ENCODE data around the gene RABAC1. TPM values are rescaled to one million over a fixed set of nuclear protein-coding genes. Genes with fewer than 3 reads are reported as not detected.
A peak's percentile ranks its signal among the peaks of the same experiment; 100 is the strongest.
"Not testable (repeated sequence)": the region's sequence is repeated elsewhere in the genome, so short reads cannot be mapped to it uniquely, and the experiment has no call there.

RABAC1 gene
- total RNA-seq, 1 experiment from 2014 or later = 66.3 TPM

GRCh38 chr19:41993612-41994483, 34.7 kb upstream of the RABAC1 start, which contains the start of gene ATP1A3:
TSS of gene ATP1A3 (minus strand) at chr19:41994230. CDS start at chr19:41994076, 154 bp downstream.
- peaks cover 7% of the 10 kb centered on the region; the same call in 1 of the 2 replicates for H3K27me3 ChIP-seq (ENCODE audit: insufficient read depth, low read length)
- H4K20me1 ChIP-seq (ENCODE audit: insufficient read depth) = no peaks in the 10 kb centered on the region
- TF ChIP-seq CTCF (IDR thresholded peaks at IDR 0.05 in 2 of 3, conservative IDR thresholded peaks at IDR 0.05 in 1 of 3; ENCODE audit: borderline replicate concordance in 1 of 3, insufficient read depth in 1 of 3, low read depth in 2 of 3, low read length in 2 of 3) (no peak), ZFX (IDR thresholded peaks at IDR 0.05) (no peak; the same call in 1 of the 2 replicates), POLR2AphosphoS5 (IDR thresholded peaks at IDR 0.05; ENCODE audit: low read depth, low read length) (peak; percentile 68), EZH2 (IDR thresholded peaks at IDR 0.05) (no peak), SP1 (IDR thresholded peaks at IDR 0.05; ENCODE audit: low read depth) (peak; percentile 46; the same call in 1 of the 2 replicates), REST (IDR thresholded peaks at IDR 0.05; ENCODE audit: low read depth) (no peak), FOSL1 (IDR thresholded peaks at IDR 0.05; ENCODE audit: low read depth) (no peak), EGR1 (IDR thresholded peaks at IDR 0.05; ENCODE audit: low read depth) (peak; percentile 78; the same call in 1 of the 2 replicates), SRF (IDR thresholded peaks at IDR 0.05; ENCODE audit: low read depth) (no peak)
- TF ChIP-seq, protein P1, sequence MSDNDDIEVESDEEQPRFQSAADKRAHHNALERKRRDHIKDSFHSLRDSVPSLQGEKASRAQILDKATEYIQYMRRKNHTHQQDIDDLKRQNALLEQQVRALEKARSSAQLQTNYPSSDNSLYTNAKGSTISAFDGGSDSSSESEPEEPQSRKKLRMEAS (IDR thresholded peaks at IDR 0.05) = no peak
- no peaks in the 10 kb centered on the region for H3K79me2 ChIP-seq (ENCODE audit: insufficient read depth, low read length)
- H2AFZ ChIP-seq (ENCODE audit: low read depth, low read length, poor library complexity, severe bottlenecking) = peak within 1 kb of the TSS; percentile 54
- peak; percentile 31 for DNase-seq (ENCODE audit: low read depth, low spot score)
- peak; percentile 87 for ATAC-seq
- H3K27ac ChIP-seq (ENCODE audit: low read depth, low read length) = peak within 1 kb of the TSS; percentile 35; the same call in 1 of the 2 replicates
- peak within 1 kb of the TSS; percentile 73 for H3K9ac ChIP-seq (ENCODE audit: low read length)
- intact Hi-C loops (cut with micrococcal nuclease) = loop anchor here (10.0 kb wide), 1 partner anchor 101 kb away; no protein-coding TSS in a partner anchor
- H3K9me3 ChIP-seq (ENCODE audit: control insufficient read depth in 1 of 2, insufficient read depth in 1 of 2, low read depth in 1 of 2, low read length in 2 of 2) = no peaks in the 10 kb centered on the region
- H3K4me1 ChIP-seq (ENCODE audit: control insufficient read depth in 1 of 2, insufficient read depth in 2 of 2, low read length in 2 of 2) = peaks cover 4 to 21% of the 10 kb centered on the region in 2 experiments; a peak in 3 of 4 replicates
- H3K4me3 ChIP-seq (replicated peaks in 1 of 2; ENCODE audit: low read depth in 1 of 2, low read length in 2 of 2) = peak within 1 kb of the TSS; percentile 66 to 76
- H3K9me2 ChIP-seq (ENCODE audit: insufficient read depth) = no peaks in the 10 kb centered on the region
- RAD21 ChIA-PET (ENCODE audit: low non-redundant PET in 1 of 2, low total read pairs in 2 of 2, uncharacterized antibody in 2 of 2, unreplicated experiment in 2 of 2) = no interaction called here
- BruUV-seq (replicated peaks) = no TSS peak
- CTCF ChIA-PET = interaction anchor here (1.9 kb wide), 1 partner anchor 34 kb away, joined by 5 read pairs; no protein-coding TSS in a partner anchor
- no peaks in the 10 kb centered on the region for H3K36me3 ChIP-seq (ENCODE audit: control insufficient read depth in 1 of 2, insufficient read depth in 2 of 2, low read length in 2 of 2)
- POLR2A ChIA-PET = no interaction called here
- H3K4me2 ChIP-seq (ENCODE audit: low read length) = peak within 1 kb of the TSS; percentile 99

GRCh38 chr19:41991925-41992569, 32.9 kb upstream of the RABAC1 start:
- POLR2A ChIA-PET; H3K9me2 ChIP-seq (ENCODE audit: insufficient read depth); H3K4me3 ChIP-seq (replicated peaks in 1 of 2; ENCODE audit: low read depth in 1 of 2, low read length in 2 of 2); H2AFZ ChIP-seq (ENCODE audit: low read depth, low read length, poor library complexity, severe bottlenecking); DNase-seq (ENCODE audit: low read depth, low spot score); BruUV-seq (replicated peaks); RAD21 ChIA-PET (ENCODE audit: low non-redundant PET in 1 of 2, low total read pairs in 2 of 2, uncharacterized antibody in 2 of 2, unreplicated experiment in 2 of 2); ATAC-seq; H3K4me2 ChIP-seq (ENCODE audit: low read length); H3K9ac ChIP-seq (ENCODE audit: low read length); H4K20me1 ChIP-seq (ENCODE audit: insufficient read depth); H3K27ac ChIP-seq (ENCODE audit: low read depth, low read length); H3K27me3 ChIP-seq (ENCODE audit: insufficient read depth, low read length); H3K36me3 ChIP-seq (ENCODE audit: control insufficient read depth in 1 of 2, insufficient read depth in 2 of 2, low read length in 2 of 2); H3K79me2 ChIP-seq (ENCODE audit: insufficient read depth, low read length); H3K9me3 ChIP-seq (ENCODE audit: control insufficient read depth in 1 of 2, insufficient read depth in 1 of 2, low read depth in 1 of 2, low read length in 2 of 2): not testable (repeated sequence)
- CTCF ChIA-PET = interaction anchor here (1.9 kb wide), 1 partner anchor 36 kb away, joined by 5 read pairs; no protein-coding TSS in a partner anchor
- H3K4me1 ChIP-seq (ENCODE audit: control insufficient read depth in 1 of 2, insufficient read depth in 2 of 2, low read length in 2 of 2) = peaks cover 4 to 10% of the 10 kb centered on the region in 2 experiments; a peak in 3 of 4 replicates
- intact Hi-C loops (cut with micrococcal nuclease) = loop anchor here (10.0 kb wide), 1 partner anchor 103 kb away; no protein-coding TSS in a partner anchor

Measured in HCT116 (cell line).